HG02973 (cell line): Measurements from ENCODE around the gene SASH1.

Source experiments
- ATAC-seq: cut with Tn5 transposase; IDR thresholded peaks from one replicate; pipeline ENCODE4 v1.9.1; 2021; ENCODE audit warnings: moderate library complexity; ENCODE audit not compliant: unreplicated experiment

SASH1 gene

GRCh38 chr6:148516217-148516616, 173.6 kb downstream of the SASH1 start:
- no peak for ATAC-seq

DNA sequence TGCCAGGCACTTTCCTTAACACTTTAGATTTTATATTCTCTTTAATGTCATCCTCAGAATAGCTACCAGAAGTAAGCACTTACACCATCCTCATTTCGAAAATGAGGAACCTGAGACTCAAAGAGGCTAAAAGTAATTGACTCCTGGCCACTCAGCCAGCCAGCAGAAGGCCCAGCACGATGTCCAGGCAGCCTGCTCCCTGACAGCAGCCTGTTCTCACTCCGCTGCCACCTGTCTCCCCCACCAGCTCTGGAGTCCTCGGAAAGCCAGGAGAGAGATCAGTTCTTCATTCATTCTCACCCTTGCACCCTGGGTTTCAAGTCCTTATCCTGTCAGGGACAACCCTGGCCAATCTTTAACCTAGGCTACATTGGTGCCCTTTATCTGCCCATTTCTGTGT, 174.0 kb downstream of the SASH1 start:
- ATAC-seq, result no peak

GRCh38 chr6:148517470-148517869, 174.8 kb downstream of the SASH1 start:
- no peak for ATAC-seq

DNA sequence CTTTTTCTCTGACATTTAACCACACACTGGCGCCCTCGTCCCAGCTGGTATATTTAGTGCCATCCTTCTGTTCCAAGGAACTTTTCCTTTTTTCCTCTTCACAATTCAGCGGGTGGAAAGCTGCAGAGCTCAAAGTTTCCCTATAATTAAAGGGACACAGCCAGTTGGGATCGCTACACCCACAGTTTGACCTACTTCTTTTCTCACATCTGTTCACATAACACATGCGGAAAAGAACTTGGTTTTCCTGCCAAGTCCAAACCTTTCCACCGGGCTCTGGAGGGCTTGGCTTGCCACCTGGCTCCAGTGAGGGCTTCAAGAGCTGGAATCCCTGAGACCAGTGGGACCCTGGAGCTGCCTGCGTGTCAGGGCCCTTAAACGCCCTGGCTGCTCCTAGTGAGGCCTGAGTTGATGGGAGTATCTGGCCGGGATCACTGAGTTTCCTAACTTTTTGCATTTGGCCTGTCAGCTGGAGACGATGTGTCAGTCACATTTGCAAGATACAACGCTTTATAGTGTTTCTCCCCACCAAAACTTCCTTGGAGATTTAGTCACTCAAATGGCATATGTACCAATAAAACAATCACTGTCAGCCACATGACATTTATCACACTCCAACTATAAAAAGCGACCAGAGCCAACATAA, 176.0 kb downstream of the SASH1 start:
- ATAC-seq, result no peak

DNA sequence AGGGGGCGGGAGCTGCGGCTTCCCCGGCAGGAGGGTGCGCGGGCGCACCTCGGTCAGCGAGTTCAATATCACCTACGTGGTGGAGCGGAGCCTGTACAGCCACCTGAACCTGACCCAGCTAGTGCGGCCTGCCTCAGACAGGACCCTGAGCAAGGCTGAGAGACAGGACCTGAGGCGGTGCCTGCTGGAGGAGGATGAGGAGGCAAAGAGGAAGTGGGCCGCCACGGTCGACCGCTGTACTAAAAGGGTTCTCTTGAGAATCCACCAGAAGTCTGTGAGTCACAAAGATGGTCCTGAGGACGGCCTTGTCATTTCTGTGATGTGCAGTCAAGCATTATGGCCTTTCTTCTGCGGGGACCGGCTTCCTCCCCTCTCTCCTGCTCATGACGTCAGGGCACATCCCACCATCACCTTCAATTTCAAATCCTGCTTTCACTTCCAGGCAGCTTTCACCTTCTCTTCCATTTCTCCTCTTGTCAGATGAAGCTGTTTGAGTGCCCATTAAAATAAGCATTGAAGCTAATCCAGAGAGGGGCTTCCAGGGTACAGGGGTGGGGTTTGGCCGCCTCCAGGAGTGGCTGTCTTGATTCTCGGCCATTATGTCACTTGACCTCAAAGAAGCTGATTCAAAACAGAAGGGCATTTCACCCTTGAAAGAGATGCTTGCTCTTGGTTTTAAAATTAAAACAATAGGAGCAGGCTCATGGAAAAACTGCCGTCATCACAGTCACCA, 177.6 kb downstream of the SASH1 start:
- ATAC-seq, result peak; percentile 92

DNA sequence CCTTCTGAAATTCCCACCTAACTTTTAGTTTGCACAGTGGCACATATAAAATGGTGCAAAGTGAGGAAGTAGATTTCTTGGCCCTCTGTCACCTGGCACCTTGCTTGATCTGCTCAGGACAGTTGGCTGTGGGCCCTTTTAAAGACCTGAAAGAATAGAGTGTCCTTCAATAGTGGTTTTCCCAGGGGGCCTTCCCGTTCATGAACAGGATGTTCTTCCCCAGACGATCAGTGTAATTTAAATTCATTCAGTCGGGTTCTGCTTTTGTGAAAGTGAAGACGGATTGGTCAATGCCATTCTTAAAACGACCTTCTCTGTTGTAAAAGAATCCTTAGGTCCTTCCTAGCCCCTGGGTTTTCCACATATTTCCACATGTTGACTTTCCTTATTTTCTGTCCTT, 178.5 kb downstream of the SASH1 start:
- no peak for ATAC-seq

DNA sequence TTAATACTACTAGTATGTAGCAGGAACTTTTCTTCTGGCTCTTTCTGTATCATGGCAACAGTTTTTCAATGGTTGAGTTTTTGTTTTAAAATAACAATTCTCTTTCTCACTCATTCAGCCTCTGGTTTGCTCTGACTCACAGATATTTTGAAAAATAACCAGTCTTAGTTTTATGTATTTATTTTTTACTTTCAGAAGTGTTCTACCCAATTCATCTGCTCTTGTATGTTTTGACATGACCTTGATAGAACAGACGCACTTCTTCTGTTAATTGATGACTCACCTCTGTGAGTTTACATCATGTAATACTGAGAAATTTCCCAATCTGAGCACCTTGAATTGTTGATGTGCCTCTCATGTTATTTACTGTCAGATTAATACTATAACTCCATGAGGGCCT, 178.9 kb downstream of the SASH1 start:
- no peak for ATAC-seq

- ATAC-seq, result no peak
These were observed 180.4 kb downstream of the SASH1 start for GRCh38 chr6:148523048-148523447.

DNA sequence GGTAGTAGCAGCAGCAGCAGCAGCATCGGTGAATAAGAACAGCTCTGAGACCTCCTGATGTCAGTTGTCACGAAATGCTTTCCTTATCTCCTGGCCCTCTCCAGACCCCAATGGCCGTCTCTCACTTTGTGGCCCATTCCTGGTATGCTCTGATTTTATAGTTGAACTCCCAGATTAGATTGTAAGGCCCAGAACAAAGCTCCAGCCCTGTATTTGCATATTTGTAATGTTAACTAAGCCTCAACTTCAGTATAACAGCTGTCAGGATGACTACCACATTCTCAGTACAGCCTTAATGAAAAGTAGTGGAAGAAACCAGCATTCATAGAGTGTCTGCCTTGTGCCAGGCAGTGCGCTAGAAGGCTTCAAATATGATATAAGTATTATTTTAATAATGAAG, 180.9 kb downstream of the SASH1 start:
- ATAC-seq, result no peak

DNA sequence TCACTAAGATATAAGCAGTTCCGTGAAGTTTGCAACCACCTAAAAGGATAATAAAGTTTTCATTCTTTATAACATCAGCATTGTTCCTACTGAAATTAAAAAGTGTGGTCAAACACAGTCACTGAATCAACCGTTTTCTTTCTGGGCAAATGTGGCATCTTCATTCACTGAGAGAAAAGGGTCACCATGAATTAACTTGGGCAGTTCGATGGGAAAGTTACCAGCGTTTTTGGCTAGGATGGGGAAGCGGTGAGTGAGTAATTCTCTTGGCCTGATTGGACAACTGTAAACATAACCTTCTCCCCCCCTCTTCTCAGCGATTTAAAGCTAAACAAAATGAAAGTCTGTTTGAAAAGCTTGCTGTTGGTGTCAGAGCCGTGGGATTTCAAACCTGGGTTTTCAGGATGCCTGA, 181.8 kb downstream of the SASH1 start:
- no peak for ATAC-seq

DNA sequence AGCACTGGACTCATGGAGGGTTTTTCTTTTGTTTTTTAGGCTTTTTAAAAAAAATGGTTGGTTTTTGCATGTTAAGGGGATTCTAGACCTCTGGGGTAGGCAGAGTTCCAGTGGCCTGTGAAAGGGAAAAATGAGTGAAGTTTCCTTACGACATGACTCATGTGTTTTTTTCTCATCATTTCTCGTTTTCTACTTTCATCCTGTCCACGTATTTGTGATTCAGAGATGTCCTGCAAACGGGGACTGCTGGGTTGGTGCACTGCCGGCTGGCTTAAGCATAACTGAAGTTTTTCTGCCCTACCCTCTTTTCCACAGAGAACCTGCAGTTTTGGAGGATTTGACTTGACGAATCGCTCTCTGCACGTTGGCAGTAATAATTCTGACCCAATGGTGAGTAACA, 182.3 kb downstream of the SASH1 start:
- no peak for ATAC-seq

DNA sequence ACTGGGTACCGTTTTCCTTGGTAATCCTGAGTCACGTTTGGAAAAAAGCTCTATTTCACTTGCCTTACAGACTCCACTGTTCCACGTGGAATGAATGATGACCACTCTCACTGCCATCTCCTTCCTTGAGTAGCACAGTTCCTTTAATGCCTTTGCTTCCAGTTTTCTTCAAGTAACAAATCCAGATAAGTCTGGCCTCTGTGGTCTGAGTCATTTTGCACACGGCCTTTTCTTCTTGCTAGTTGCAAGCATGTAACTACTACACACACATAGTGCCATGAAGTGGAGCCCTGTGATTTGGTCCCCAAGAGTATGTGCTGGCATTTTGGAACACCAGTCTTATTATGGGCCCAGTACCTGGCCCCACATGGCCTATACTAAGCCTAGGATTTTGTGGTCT, 182.8 kb downstream of the SASH1 start:
- no peak for ATAC-seq

DNA sequence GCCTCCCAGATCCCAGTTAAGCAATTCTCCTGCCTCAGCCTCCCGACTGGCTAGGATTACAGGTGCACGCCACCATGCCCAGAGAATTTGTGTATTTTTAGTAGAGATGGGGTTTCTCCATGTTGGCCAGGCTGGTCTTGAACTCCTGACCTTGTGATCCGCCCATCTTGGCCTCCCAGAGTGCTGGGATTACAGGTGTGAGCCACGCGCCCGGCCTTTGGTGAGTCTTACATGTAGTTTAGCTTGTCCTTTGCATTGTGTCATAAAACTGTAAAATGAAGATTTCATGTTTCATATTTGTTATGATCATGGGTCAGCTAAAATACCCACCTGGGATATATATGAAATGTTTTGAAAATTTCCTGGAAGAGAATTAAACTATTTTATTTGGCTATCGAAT, 183.5 kb downstream of the SASH1 start:
- ATAC-seq, result no peak

DNA sequence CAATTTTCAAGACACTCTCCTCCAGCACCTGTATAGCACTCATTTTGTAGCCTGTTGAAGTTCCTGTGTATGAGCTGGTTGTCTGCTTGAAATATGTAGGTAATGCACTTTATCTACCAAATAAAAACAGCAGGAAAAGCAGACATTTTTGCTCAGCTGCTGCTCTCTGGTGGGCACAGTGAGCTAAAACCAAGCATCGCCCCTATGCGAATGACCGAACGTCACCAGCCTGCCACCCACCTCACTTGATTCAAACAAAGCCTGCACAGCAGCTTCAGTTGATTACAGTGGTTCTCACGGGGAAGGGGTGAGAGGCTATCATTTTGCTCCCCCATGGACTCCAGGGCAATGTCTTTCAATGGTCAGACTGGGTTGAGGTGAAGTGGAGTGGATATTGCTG, 185.7 kb downstream of the SASH1 start:
- ATAC-seq, result no peak

- ATAC-seq, result no peak
These were observed 186.4 kb downstream of the SASH1 start for GRCh38 chr6:148529010-148529409.

DNA sequence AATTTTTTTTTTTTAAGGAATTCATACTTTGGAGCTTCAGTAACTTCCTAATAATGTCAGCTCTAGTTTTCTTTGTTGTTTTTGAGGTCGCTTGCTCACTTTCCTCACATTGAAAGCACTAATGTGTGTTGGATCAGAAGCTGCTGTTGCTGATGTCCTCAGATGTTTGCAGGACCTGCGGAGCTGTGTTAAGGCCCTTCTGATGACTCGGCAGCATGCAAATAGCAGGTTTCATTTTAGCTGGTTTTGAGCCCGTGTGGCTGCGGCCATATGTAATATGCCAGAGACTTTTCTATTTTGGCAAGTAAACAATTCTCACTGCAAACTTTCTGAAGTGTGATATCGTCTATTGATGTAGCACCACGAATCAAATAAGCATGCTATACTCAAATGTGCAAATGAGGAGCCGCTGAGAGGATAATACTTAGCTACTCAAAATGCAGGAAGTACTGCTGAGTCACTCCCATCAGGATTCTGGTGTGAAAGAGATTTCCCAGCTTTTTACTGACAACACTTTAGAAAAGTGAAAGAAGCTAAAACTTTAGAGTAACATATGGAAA, 187.8 kb downstream of the SASH1 start:
- peak; percentile 84 for ATAC-seq

DNA sequence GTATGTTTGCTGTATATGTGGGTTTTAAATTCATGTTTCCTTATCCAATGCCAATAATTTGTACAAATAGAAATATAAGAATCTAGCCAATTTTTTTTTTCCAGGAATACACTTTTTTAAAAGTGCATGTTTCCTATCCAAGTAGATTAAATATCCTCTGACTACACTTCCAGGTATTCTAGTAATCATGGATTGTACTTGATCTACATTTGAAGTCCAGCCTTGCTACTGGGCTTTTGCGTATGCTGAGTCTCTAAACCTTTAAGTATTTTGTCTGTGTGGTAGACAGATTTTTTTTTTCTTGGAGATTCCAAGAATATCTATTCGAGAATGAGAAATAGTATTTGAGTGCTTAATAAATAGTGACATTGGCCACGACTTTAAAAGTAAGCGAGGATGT, 188.3 kb downstream of the SASH1 start:
- ATAC-seq, result no peak

DNA sequence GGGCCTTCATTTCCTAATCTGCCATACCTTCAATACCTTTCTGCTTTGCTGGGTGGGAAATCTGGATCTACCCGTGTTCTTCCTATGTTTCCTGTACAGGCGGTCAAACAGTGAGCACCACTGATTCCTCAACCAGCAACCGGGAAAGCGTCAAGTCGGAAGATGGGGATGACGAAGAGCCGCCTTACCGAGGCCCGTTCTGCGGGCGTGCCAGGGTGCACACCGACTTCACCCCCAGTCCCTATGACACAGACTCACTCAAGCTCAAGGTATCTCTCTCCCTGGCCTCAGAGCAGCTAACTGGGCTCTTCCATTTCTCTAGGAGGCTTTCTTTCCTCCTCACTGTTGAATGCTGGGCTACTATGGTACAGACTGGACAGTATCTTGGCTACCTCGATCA, 190.1 kb downstream of the SASH1 start:
- no peak for ATAC-seq

DNA sequence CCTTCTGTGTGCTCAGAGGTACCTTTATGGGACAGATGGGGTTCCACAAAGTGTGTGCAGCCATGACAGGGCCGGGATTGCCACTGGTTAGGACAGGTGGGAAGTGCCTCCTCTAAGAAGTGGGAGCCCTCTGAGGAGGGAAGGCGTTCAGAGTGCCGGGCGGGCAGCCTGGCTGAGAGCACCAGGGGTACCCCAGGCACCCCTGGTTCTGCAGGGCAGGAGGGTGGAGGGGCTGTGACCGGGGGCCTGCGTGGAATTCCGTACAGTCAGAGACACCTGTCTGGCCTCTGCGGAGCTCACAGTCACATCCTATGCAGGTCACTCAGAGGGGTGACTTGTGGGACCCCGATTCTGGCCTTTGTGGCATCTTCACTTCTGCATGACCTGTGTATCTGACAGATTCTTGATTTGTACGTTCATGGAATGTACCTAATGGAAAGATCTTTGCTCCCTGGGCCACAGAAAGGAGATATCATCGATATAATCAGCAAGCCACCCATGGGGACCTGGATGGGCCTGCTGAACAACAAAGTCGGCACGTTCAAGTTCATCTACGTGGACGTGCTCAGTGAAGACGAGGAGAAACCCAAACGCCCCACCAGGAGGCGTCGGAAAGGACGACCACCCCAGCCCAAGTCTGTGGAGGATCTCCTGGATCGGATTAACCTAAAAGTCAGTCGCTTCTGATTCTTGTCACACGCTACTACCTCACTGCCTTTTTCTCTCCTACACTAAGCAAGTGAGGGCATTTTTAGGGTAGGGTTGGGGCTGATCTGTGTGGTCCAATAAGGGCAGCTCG, 190.9 kb downstream of the SASH1 start:
- no peak for ATAC-seq

DNA sequence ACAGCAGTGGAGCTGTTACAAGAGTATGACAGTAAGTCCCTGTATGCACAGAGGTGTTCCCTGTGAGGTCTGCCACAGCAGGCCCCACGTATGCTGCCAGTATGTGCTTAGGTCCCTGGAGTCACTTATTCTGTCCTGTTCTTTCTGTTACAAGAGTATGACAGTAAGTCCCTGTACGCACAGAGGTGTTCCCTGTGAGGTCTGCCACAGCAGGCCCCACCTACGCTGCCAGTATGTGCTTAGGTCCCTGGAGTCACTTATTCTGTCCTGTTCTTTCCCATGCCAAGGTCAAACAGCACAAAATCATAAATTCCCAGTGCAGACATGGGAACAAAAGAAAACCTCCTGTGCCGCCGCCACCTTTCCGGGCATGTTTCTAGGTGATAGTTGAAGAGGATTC, 192.2 kb downstream of the SASH1 start:
- ATAC-seq, result no peak

DNA sequence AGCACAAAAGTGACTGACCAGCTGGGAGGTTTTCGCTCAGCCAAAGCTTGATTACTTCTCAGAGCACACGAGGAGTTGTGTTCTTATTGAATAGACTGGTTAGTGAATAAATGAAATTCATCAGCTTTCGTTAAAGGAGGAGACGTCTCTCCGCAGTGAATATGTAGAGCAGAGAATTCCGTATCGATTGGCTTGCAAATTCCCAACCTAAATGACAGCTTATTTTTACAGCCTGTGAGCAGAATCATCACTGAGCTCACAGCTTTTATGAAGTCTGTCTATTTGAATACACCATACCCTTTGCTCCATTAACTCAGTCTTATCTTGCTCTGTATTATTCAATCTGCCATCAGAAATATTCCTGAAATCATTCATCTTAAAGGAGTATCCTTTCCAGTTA, 192.7 kb downstream of the SASH1 start:
- ATAC-seq, result no peak

DNA sequence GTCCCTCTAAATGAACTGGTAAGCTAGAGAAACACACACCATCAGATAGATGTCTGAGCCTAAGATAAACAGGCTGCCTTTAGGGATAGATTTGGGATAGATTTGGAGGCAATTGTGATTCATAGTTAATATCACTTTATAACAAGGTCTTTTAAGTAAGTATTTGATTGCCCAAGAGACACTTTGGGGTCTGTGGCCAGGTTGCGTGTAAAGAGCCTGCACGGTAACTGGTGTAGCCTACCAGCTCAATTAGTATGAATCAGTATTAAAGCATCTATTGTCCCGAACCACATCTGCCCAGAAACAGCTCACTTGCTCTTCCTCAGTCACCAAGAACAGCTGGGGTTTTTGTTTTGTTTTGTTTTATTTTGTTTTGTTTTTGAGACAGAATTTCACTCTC, 193.3 kb downstream of the SASH1 start:
- no peak for ATAC-seq
